Tibial nerve (tissue), 3 donors: ENCODE measurements around the gene TSSC4.

ENCODE experiments used
- POLR2A ChIP-seq, 2 donors: fragments of 450-650 bp; IDR thresholded peaks; one replicate each; pipeline ENCODE4 v1.6.1; 2017; ENCODE audit warnings: antibody characterized with exemption in 2 of 2, mild to moderate bottlenecking in 2 of 2, moderate library complexity in 2 of 2
- TF ChIP-seq, protein P1 (sequence below), 5 experiments: fragments of 200-600 bp in 3 of 5; fragments of 450-650 bp in 2 of 5; sonication (generic) in 3 of 5; IDR thresholded peaks; one replicate each; pipeline ENCODE4 v1.5.1; 2016 to 2019; ENCODE audit warnings: antibody characterized with exemption in 5 of 5, mild to moderate bottlenecking in 3 of 5, moderate library complexity in 2 of 5

DNA sequence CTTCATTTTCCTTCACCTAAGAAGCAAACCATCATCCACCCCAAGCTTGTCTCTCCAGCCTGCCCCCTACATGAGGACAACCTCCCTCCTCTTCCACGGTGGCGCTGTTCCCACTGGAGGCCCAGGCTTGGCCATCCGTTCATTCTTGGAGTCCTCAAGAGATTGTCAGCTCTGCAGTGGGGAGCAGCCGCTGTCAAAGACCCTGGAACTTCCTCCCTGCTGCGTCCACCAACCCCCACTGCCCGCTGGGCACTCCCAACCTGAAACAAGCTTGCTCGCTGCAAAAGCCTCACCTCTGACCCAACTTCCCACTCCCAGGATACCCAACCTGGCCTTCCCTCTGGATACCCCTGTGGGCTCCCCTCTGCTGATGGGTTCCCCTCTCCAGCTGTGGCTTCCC, 33.8 kb upstream of the TSSC4 start:
- TF ChIP-seq, protein P1, sequence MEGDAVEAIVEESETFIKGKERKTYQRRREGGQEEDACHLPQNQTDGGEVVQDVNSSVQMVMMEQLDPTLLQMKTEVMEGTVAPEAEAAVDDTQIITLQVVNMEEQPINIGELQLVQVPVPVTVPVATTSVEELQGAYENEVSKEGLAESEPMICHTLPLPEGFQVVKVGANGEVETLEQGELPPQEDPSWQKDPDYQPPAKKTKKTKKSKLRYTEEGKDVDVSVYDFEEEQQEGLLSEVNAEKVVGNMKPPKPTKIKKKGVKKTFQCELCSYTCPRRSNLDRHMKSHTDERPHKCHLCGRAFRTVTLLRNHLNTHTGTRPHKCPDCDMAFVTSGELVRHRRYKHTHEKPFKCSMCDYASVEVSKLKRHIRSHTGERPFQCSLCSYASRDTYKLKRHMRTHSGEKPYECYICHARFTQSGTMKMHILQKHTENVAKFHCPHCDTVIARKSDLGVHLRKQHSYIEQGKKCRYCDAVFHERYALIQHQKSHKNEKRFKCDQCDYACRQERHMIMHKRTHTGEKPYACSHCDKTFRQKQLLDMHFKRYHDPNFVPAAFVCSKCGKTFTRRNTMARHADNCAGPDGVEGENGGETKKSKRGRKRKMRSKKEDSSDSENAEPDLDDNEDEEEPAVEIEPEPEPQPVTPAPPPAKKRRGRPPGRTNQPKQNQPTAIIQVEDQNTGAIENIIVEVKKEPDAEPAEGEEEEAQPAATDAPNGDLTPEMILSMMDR (IDR thresholded peaks at IDR 0.05), result no peak
- TF ChIP-seq POLR2A (IDR thresholded peaks at IDR 0.05), result no peak
